Activated CD4-positive, alpha-beta T cell treated with anti-CD3 and anti-CD28 coated beads, Interleukin-2, amount 10 ng/mL, durations not matched to agents 24 days and 14 days (primary cell): ENCODE measurements around the gene TMEM253. TPM values are rescaled to one million over a fixed set of nuclear protein-coding genes. Genes with fewer than 3 reads are reported as not detected.

Experiments used
- DNase-seq: peaks from one replicate; pipeline ENCODE4 v3.0.0; 2022
- H3K27ac Mint-ChIP-seq: one replicate; pipeline ENCODE4 v1.8.0; 2022; ENCODE audit warnings: mild to moderate bottlenecking, mixed read lengths
- H3K27me3 Mint-ChIP-seq: one replicate; pipeline ENCODE4 v1.8.0; 2022; ENCODE audit warnings: mixed read lengths
- H3K36me3 Mint-ChIP-seq: one replicate; pipeline ENCODE4 v1.8.0; 2022; ENCODE audit warnings: low read depth, mild to moderate bottlenecking, mixed read lengths
- H3K4me1 Mint-ChIP-seq: one replicate; pipeline ENCODE4 v1.8.0; 2021; ENCODE audit warnings: mixed read lengths
- H3K4me3 Mint-ChIP-seq: one replicate; pipeline ENCODE4 v1.8.0; 2022; ENCODE audit warnings: mild to moderate bottlenecking, moderate library complexity, mixed read lengths
- H3K9me3 Mint-ChIP-seq: one replicate; pipeline ENCODE4 v1.8.0; 2021; ENCODE audit warnings: mixed read lengths
- intact Hi-C: fragments of 100-400 bp; cut with micrococcal nuclease; formaldehyde crosslinking; loops from one replicate; pipeline ENCODE4 v1.15.1; 2023
- total RNA-seq: library from RNA; stranded (reverse); gene quantifications from 2 replicates; pipeline ENCODE4 v1.2.3, GENCODE V29; 2022

Gene TMEM253
- total RNA-seq, 1 donor from 2014 or later = not detected

DNA sequence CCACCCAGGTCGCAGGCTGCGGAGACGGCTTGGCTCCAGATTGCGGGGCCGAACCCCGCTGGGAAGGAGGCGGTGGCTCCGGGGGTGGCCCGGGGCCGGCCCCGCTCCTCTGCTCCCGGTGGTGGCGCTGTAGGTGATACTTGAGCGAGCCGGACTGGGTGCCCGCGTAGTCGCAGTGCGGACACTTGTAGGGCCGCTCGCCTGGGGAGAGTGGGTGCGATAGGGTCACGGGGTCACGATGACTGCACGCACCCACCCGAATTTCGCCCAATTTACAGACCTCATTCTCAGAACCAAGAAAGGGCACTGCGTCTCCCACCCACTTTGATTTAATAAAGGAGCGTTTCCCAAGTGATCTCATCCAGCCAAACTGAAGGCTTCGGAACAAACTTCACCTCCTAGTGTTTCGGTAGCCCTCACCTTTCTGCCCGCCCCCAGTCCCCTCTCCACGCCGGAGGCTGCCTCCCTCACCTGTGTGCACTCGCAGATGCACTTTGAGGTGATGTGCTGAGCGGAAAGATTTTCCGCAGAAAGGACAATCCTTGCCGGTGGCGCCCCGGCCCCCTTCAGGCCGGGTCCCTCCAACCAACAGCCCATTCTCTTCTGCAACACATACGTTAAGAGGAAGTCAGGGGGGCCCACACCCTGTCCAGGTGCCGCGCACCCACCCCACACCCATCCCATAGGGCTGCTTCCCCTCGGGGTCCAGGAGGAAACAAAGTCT, 9.8 kb upstream of the TMEM253 start:
- peaks cover 4% of the 10 kb centered on the region for H3K27me3 Mint-ChIP-seq
- intact Hi-C loops = no loop called here
- peak; percentile 56 for DNase-seq
- peaks cover 25% of the 10 kb centered on the region for H3K4me1 Mint-ChIP-seq
- no peak overlapping the region for H3K27ac Mint-ChIP-seq
- H3K36me3 Mint-ChIP-seq = peaks cover 2% of the 10 kb centered on the region
- H3K9me3 Mint-ChIP-seq = no peaks in the 10 kb centered on the region
- no peak overlapping the region for H3K4me3 Mint-ChIP-seq

DNA sequence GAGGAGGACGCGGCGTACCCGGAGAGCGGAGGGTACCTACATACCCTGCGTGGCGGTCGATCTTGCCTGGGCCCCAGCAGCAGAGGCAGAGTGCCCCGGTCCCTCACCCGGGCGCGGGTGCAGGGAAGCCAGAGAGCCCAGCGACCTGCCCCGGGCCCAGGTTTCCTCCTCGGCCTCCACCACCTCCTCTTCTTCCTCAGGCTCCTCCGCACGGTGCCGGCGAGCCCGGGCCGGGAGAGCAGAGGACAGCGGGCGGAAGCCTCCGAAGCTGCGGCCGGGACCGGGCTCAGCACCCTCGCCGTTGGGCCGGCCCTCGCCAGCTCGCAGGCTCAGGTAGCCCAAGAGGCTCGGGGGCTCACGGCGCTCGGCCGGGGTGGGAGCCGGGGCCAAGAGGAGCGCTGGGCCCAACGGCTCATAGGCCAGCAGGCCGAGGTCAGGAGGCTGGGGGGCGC, 9.0 kb upstream of the TMEM253 start:
- no peak for DNase-seq
- H3K27ac Mint-ChIP-seq = no peak overlapping the region
- peaks cover 5% of the 10 kb centered on the region for H3K27me3 Mint-ChIP-seq
- H3K4me3 Mint-ChIP-seq = no peak overlapping the region
- peaks cover 2% of the 10 kb centered on the region for H3K36me3 Mint-ChIP-seq
- H3K4me1 Mint-ChIP-seq = peaks cover 19% of the 10 kb centered on the region
- intact Hi-C loops = loop anchor here (1.0 kb wide), 3 partner anchors 12 to 78 kb away; no protein-coding TSS in a partner anchor
- no peaks in the 10 kb centered on the region for H3K9me3 Mint-ChIP-seq

DNA sequence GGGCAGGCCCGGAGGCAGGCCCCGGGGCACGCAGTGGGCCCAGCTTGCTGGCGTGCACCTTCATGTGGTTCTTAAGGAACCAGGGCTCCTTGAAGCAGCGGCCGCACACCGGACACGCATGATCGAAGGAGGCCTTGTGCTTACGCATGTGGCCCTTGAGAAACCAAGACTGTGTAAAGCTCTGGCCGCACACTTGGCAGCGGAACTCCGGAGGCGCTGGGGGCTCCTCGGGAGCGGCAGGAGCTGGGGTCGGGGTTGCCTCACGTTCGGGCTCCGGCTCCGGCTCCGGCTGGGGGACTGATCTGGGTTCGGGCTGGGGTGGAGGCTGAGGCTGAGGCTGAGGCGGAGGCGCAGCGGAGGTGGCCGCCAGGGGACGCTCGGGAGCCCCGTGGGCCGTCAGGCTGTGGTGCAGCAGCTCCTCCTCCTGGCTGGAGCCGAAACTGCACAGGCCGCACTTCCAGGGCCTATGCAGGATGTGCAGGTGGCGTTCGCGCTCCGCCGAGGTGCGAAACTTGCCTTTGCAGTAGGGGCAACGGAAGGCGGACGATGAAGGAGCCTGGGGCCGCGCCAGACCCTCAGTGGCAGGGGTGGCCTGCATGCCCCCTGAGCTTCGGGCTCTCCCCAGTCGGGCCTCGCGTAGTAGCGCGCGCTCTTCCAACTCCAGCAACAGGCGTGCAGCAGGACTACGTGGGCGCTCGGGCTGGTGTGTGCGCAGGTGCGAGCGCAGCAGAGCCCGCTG, 8.4 kb upstream of the TMEM253 start:
- Mint-ChIP-seq H3K27ac (no peak overlapping the region), H3K4me1 (peaks cover 19% of the 10 kb centered on the region), H3K27me3 (peaks cover 10% of the 10 kb centered on the region), H3K4me3 (no peak overlapping the region), H3K36me3 (peaks cover 2% of the 10 kb centered on the region), H3K9me3 (no peaks in the 10 kb centered on the region)
- peak; percentile 98 for DNase-seq
- intact Hi-C loops = loop anchor here (1.0 kb wide), 3 partner anchors 12 to 78 kb away; no protein-coding TSS in a partner anchor

DNA sequence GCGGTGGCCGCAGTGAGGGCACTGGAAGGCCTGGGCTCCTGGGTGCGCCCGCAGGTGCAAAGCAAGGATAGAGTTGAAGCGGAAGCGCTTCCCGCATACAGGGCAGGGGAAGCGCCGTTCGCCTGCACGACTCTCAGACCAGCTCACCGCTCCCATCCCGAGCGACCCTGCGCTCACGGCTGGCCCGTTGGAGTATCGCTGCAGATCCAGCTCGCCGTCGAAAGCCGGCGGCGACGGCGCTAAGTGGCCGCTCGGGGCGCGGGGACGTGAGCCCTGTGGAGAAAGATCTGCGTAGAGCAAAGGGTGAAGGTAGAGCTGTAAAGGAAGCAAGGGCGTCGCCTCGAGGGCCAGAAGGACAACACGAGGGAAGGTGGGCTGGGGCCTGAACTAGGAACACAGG, 7.8 kb upstream of the TMEM253 start:
- intact Hi-C loops = no loop called here
- H3K36me3 Mint-ChIP-seq = peaks cover 2% of the 10 kb centered on the region
- peaks cover 10% of the 10 kb centered on the region for H3K27me3 Mint-ChIP-seq
- DNase-seq = no peak
- H3K4me1 Mint-ChIP-seq = peaks cover 14% of the 10 kb centered on the region
- H3K27ac Mint-ChIP-seq = no peak overlapping the region
- H3K9me3 Mint-ChIP-seq = no peaks in the 10 kb centered on the region
- H3K4me3 Mint-ChIP-seq = no peak overlapping the region

DNA sequence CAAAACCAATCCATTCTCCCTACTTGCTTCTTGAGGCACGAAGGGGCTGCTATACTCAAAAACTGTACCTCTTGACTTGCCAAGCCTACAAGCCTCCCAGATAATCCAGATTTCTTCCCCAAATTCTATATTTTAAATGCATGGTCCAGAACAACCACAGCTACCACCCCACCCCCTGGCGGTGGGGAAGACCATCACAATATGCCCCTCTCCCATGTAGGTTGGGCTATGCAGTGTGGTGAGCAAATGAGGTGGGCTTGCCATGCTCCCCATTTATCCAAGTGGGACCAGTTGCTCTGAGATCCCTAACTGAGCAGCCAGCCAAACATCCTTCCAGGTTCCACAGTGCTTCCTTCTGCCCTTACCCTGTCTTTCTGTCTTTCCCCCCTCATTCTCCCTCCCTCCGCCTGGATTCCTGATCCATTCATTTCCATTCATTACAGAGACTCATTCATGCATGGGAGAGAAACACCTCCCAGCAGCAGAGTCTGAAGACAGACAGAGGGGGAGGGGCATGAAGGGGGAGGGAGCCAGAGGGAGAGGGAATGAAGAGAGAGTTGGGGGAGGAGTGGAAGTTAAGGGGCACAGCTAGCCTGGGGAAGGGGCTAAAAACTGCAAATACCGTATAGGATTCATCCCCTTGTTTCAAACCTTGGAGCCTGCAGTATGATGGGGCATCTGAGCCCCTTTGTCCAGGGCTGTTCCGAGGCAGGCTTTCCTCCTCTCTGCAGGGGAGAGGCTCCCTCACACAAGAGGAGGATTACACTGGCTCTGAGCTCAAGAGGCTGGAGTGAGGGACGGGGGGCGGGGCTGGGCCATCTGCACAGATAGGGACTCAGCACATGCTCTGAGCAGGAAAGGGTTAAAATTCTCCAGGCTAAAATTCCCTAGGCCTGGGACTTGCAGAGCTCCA, 6.8 kb upstream of the TMEM253 start:
- no peak overlapping the region for H3K4me3 Mint-ChIP-seq
- peaks cover 13% of the 10 kb centered on the region for H3K27me3 Mint-ChIP-seq
- no peak for DNase-seq
- H3K9me3 Mint-ChIP-seq = no peaks in the 10 kb centered on the region
- no peak overlapping the region for H3K27ac Mint-ChIP-seq
- H3K4me1 Mint-ChIP-seq = peaks cover 12% of the 10 kb centered on the region
- intact Hi-C loops = no loop called here
- peaks cover 2% of the 10 kb centered on the region for H3K36me3 Mint-ChIP-seq

DNA sequence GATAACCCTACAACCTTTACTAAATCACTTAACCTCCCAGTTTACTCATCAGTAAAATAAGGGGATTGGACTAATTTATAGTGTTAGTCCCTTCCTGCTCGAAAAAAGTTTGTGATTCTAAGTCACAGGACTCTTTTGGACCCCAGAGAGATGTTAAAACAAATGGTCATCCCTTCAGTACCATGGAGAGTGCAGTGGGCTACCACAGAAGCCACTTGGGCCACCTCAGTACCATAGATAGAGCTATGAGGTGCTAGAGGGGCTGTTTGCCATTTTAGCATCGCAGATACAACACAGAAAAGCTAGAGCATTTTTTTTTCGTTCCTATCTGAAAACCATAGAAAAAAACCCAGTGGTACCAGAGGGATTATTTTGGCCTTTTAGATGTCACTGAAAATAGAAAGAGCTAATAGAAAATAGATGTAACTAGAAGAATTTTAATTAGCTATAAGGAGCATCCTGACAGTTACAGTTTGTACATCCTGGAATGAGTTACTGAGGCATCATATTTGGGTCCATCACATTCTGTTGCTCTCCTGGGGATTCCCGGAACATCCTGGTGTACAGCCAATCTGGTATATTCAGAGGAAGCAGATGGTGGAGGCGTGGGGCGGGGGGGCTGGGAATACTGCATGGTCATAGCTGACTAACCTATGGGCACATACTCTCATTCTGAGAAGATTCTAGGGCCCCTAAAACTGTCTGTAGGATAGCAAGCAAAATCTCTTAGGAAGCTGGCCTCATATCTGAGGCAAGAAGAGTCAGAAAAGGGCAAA, 5.2 kb upstream of the TMEM253 start:
- no peak overlapping the region for H3K4me3 Mint-ChIP-seq

DNA sequence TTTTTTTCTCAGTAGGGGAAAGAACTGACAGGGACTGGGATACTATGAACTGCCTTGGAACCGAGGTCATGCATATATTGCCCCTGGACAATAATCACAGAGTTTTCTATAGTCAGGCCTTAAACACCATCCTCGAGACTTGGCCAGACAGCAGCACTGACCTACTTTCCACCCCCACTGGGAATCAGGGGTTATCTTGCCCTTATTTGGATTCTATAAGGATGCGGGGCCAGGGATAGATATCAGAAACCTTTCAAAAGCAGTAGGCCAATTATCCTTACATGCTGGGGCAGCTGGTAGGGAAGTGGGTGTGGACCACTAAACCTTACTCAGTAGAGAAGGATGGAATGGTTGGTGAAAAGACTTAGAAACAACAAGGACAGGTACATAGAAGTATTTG, 4.4 kb upstream of the TMEM253 start:
- DNase-seq = peak; percentile 56
- H3K9me3 Mint-ChIP-seq = no peaks in the 10 kb centered on the region
- no peak overlapping the region for H3K4me3 Mint-ChIP-seq
- intact Hi-C loops = no loop called here
- H3K27ac Mint-ChIP-seq = no peak overlapping the region
- H3K36me3 Mint-ChIP-seq = peaks cover 2% of the 10 kb centered on the region
- peaks cover 21% of the 10 kb centered on the region for H3K27me3 Mint-ChIP-seq
- H3K4me1 Mint-ChIP-seq = peaks cover 18% of the 10 kb centered on the region

More for the DNA sequence above, 5.2 kb upstream of the TMEM253 start:
- Mint-ChIP-seq H3K27ac (no peak overlapping the region), H3K4me1 (peaks cover 18% of the 10 kb centered on the region), H3K9me3 (no peaks in the 10 kb centered on the region), H3K27me3 (peaks cover 21% of the 10 kb centered on the region), H3K36me3 (peaks cover 2% of the 10 kb centered on the region)
- intact Hi-C loops = no loop called here
- no peak for DNase-seq

DNA sequence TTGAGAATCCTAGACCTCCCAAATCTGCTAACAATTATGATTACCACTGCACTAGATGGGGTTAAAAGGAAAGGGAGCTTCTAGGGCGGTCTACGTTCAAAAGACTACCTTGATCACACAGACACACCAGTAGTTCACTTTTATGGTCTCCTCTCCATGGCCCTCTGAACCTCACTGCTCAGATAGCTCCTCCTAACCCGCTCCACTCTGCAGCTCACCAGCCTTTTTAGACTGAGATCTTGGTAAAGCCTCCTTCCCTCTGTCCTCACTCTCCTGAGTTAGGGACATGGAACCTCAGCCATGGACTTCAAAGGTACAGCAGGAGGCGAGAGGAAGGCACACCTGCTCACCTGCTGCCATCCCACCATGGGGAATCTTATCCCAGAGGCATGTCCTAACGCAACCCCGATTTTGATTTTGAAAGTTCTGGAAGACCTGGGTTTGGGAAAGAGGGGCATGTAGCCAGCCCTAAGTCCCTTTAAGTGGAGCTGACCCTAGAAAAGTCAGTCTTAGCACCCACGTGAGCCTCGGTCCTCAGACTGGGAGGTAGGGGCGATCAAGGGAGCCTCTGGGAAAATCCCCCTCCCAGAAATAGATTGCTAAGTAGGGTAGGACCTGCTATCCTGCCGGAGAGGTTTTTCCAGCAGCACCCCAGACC, 3.8 kb upstream of the TMEM253 start:
- Mint-ChIP-seq H3K4me1 (peaks cover 23% of the 10 kb centered on the region), H3K27ac (peak overlapping the region; percentile 61), H3K9me3 (no peaks in the 10 kb centered on the region), H3K27me3 (peaks cover 21% of the 10 kb centered on the region), H3K4me3 (peak overlapping the region; percentile 72), H3K36me3 (no peaks in the 10 kb centered on the region)
- DNase-seq = peak; percentile 57
- intact Hi-C loops = no loop called here

DNA sequence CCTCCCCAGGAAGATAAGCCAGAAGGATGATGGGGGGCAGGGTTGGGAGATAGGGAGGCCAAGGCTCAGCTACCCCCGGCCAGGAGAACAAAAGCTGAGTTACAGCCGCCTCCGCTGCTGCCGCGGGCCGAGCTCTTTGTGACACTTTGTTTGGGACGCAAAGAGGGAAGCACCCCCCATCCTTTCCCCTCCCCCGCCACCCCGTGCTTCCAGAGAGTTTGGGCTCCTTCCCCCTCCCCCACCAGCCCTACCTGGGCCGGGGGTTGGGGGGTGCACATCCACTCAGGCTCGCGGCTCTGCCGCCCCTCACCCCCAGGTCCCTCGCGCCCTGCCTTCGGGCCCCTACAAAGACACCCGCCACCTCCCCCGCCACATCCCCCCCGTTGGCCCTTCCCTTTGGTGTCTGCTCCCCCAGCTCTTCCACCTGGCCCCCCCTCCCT, 3.2 kb upstream of the TMEM253 start:
- Mint-ChIP-seq H3K27ac (peak overlapping the region; percentile 61), H3K9me3 (no peaks in the 10 kb centered on the region)
- DNase-seq = peak; percentile 56

DNA sequence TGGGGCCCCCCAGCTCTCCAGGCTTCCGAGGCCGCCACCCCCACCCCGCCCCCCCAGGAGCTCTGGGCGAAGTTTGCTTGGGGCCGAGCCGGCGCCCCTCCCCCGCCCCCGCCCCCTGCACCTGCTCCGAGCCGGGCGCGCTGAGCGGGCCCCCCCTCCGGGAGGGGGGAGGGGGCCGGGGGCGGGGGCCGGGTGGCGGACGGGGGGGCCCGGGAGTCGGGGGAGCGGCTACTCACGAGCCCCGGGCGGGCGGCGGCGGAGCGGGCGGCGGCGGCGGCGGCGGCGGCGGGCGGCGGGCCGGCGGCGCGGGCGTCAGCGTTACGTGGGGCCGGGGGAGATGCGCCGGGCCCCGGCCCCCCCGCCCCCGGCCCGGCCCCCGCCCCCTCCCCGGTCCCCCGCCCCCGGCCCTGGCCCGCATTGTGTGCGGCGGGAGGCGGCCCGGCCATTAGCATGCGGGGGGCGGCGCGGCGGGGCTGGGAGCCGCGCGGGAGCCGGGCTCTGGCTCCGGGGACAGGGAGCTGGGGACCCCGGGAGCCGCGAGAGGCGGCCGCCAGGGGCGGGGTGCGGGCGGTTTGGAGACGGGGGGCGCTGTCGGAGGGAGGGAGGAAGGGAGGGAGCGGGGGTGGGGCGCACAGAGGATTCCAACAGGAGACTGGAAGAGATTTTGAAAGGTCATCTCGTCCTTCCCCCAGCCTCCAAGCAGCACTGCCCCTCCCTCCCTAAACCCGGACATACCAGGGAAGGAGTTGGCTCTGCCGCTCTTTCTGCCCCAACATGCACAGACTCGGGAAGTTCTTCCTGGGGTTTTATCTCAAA, 2.6 kb upstream of the TMEM253 start, which contains the start of gene ZNF219:
Gene ZNF219 (minus strand): TSS at position 580 of the 816 bp plus-strand sequence. CDS start 5,064 bp downstream, outside the sequence.
- intact Hi-C loops = no loop called here
- Mint-ChIP-seq H3K36me3 (no peaks in the 10 kb centered on the region), H3K27ac (peak within 1 kb of the TSS; percentile 61), H3K27me3 (peaks cover 20% of the 10 kb centered on the region), H3K4me3 (peak within 1 kb of the TSS; percentile 84), H3K4me1 (peaks cover 26% of the 10 kb centered on the region), H3K9me3 (no peaks in the 10 kb centered on the region)
- peak; percentile 79 for DNase-seq

More for the DNA sequence above, 3.2 kb upstream of the TMEM253 start:
- Mint-ChIP-seq H3K4me3 (peak overlapping the region; percentile 72), H3K4me1 (peaks cover 26% of the 10 kb centered on the region), H3K36me3 (no peaks in the 10 kb centered on the region), H3K27me3 (peaks cover 21% of the 10 kb centered on the region)
- intact Hi-C loops = no loop called here

DNA sequence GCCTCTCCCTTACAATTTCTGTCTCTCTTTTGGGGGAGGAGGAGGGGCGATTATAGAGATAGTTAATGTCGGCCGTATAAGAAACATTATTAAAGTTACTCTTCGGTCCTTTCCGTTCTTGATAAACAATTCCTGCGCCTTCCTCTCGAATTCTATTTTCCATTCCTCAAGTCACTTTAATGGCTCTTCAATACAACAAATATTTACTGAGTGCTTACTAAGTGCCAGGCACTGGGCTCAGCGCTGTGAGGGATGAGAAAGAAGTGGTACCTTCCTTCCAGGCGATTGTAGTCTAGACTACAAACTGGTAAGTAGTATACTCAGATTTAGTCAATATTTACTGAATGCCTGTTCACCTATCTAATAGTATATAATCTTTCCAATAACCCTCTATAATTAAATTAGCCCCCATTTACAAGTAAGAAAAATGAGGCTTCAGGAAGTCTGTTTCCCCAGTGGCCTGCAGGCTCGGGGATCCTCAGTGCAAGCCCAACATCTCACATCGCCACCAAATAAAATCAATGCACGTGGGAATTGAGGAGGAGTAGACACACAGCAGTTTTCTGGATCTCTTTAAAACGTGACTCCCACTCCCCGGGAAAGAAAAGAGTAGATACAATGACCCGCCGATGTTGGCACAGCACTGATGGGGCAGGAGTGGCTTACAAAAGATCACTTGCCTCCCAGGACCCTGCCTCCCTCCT, 1.8 kb upstream of the TMEM253 start:
- H3K4me1 Mint-ChIP-seq = peaks cover 28% of the 10 kb centered on the region
- no peaks in the 10 kb centered on the region for H3K36me3 Mint-ChIP-seq
- peaks cover 19% of the 10 kb centered on the region for H3K27me3 Mint-ChIP-seq
- no peaks in the 10 kb centered on the region for H3K9me3 Mint-ChIP-seq
- peak overlapping the region; percentile 49 for H3K27ac Mint-ChIP-seq
- H3K4me3 Mint-ChIP-seq = peak overlapping the region; percentile 84
- intact Hi-C loops = no loop called here
- no peak for DNase-seq
